ENCODE measurements around the gene INTS6L. TPM values are rescaled to one million over a fixed set of nuclear protein-coding genes. Genes with fewer than 3 reads are reported as not detected.

The INTS6L gene
- polyA plus RNA-seq (ENCODE audit: insufficient read length in 3 of 3): 10 to 100 TPM; 23.2 to 24.2 (median 23.8) TPM

- DNase-seq (ENCODE audit: low read depth in 3 of 3, low spot score in 2 of 3): peak; percentile 71 to 75 (median 73)
Observed at GRCh38 chrX:135520553-135521404, at the start of gene INTS6L. Gene INTS6L (plus strand): TSS chrX:135520660. CDS start chrX:135520993, 333 bp downstream.

- DNase-seq (ENCODE audit: low read depth in 3 of 3, low spot score in 2 of 3): no peak
Observed at GRCh38 chrX:135476378-135476777, 44.1 kb upstream of the INTS6L start.

- peak; percentile 10 to 49 (median 34) for DNase-seq (ENCODE audit: low read depth in 3 of 3, low spot score in 2 of 3)
Observed at GRCh38 chrX:135477576-135477975, 42.9 kb upstream of the INTS6L start.

GRCh38 chrX:135480076-135480475 lies 40.4 kb upstream of the INTS6L start:
- DNase-seq (ENCODE audit: low read depth in 3 of 3, low spot score in 2 of 3): no peak

- DNase-seq (ENCODE audit: low read depth in 3 of 3, low spot score in 2 of 3): no peak
Observed at GRCh38 chrX:135481696-135482179, 38.7 kb upstream of the INTS6L start.

GRCh38 chrX:135484641-135485289 lies 35.7 kb upstream of the INTS6L start:
- DNase-seq (ENCODE audit: low read depth in 3 of 3, low spot score in 2 of 3): peak; percentile 5 to 7 (median 5)

- DNase-seq (ENCODE audit: low read depth in 3 of 3, low spot score in 2 of 3): no peak
Observed at GRCh38 chrX:135489542-135489941, 30.9 kb upstream of the INTS6L start.

- DNase-seq (ENCODE audit: low read depth in 3 of 3, low spot score in 2 of 3): no peak
Observed at GRCh38 chrX:135490979-135491514, 29.4 kb upstream of the INTS6L start.

- DNase-seq (ENCODE audit: low read depth in 3 of 3, low spot score in 2 of 3): no peak
Observed at GRCh38 chrX:135494453-135494852, 26.0 kb upstream of the INTS6L start.

GRCh38 chrX:135497736-135498135 lies 22.7 kb upstream of the INTS6L start:
- DNase-seq (ENCODE audit: low read depth in 3 of 3, low spot score in 2 of 3): no peak

- DNase-seq (ENCODE audit: low read depth in 3 of 3, low spot score in 2 of 3): no peak
Observed at GRCh38 chrX:135498236-135498635, 22.2 kb upstream of the INTS6L start.

GRCh38 chrX:135505351-135505750 lies 15.1 kb upstream of the INTS6L start:
- DNase-seq (ENCODE audit: low read depth in 3 of 3, low spot score in 2 of 3): no peak

- DNase-seq (ENCODE audit: low read depth in 3 of 3, low spot score in 2 of 3): no peak
Observed at GRCh38 chrX:135509885-135510284, 10.6 kb upstream of the INTS6L start.

- DNase-seq (ENCODE audit: low read depth in 3 of 3, low spot score in 2 of 3): no peak
Observed at GRCh38 chrX:135512508-135513129, 7.8 kb upstream of the INTS6L start.

GRCh38 chrX:135513130-135513515 lies 7.3 kb upstream of the INTS6L start:
- DNase-seq (ENCODE audit: low read depth in 3 of 3, low spot score in 2 of 3): no peak

- DNase-seq (ENCODE audit: low read depth in 3 of 3, low spot score in 2 of 3): no peak
Observed at GRCh38 chrX:135516376-135516775, 4.1 kb upstream of the INTS6L start.

- no peak for DNase-seq (ENCODE audit: low read depth in 3 of 3, low spot score in 2 of 3)
Observed at GRCh38 chrX:135518161-135518560, 2.3 kb upstream of the INTS6L start.

GRCh38 chrX:135520022-135520552 lies 373 bp upstream of the INTS6L start:
- DNase-seq (ENCODE audit: low read depth in 3 of 3, low spot score in 2 of 3): peak in 1 of 3 donors; percentile 31

GRCh38 chrX:135521405-135522131 lies 1.1 kb downstream of the INTS6L start:
- peak; percentile 53 to 80 (median 70) for DNase-seq (ENCODE audit: low read depth in 3 of 3, low spot score in 2 of 3)

GRCh38 chrX:135522132-135522530 lies 1.7 kb downstream of the INTS6L start:
- DNase-seq (ENCODE audit: low read depth in 3 of 3, low spot score in 2 of 3): peak in 1 of 3 donors; percentile 17

All from right renal cortex interstitium (tissue), 3 donors.